ENCODE results near the gene TMEM221. TPM values are rescaled to one million over a fixed set of nuclear protein-coding genes. Genes with fewer than 3 reads are reported as not detected.
"Not testable (repeated sequence)": the region's sequence is repeated elsewhere in the genome, so short reads cannot be mapped to it uniquely, and the experiment has no call there.

The TMEM221 gene
- total RNA-seq, 6 experiments from 2014 or later: 0.12 to 0.19 (median 0.16) TPM; not detected in 3

DNA sequence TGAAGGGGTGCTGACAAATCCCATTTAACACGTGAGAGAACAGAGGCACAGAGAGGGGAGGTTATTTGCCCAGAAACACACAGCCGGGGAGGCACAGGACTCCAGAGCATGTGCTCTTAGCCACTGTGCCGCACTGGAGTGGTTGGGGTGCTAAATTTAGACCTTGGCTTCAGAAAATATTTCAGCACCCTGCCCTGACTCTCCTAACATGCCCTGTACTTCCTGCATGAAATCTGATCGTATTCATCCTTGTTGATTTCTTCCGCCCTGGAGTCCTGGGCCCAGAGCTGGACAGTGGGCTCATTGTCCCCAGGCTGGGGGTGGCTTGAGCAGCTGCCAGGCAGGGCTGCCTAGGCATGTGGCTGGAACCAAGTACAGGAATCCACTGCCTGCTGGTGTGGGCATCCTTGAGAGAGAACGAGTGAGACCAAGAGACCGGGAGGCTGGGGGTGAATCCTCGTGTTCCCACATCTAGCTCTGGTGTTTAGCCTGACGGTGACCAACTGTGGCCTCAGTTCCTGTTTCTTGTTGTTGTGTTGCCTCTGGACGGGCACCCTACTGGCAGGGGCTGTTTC, 27.2 kb upstream of the TMEM221 start:
- H3K27me3 ChIP-seq: no peaks in the 10 kb centered on the region
- TF ChIP-seq, protein P1, sequence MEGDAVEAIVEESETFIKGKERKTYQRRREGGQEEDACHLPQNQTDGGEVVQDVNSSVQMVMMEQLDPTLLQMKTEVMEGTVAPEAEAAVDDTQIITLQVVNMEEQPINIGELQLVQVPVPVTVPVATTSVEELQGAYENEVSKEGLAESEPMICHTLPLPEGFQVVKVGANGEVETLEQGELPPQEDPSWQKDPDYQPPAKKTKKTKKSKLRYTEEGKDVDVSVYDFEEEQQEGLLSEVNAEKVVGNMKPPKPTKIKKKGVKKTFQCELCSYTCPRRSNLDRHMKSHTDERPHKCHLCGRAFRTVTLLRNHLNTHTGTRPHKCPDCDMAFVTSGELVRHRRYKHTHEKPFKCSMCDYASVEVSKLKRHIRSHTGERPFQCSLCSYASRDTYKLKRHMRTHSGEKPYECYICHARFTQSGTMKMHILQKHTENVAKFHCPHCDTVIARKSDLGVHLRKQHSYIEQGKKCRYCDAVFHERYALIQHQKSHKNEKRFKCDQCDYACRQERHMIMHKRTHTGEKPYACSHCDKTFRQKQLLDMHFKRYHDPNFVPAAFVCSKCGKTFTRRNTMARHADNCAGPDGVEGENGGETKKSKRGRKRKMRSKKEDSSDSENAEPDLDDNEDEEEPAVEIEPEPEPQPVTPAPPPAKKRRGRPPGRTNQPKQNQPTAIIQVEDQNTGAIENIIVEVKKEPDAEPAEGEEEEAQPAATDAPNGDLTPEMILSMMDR (IDR thresholded peaks at IDR 0.05): no peak
- no peak for TF ChIP-seq POLR2A (IDR thresholded peaks at IDR 0.05)
- no peaks in the 10 kb centered on the region for H3K9me3 ChIP-seq
- no peak overlapping the region for H3K4me3 ChIP-seq
- DNase-seq (no peak), ATAC-seq (peak; percentile 27 to 52 (median 49))
- no peaks in the 10 kb centered on the region for H3K36me3 ChIP-seq
- intact Hi-C loops (cut with DNase I): no loop called here
- H3K4me1 ChIP-seq: no peaks in the 10 kb centered on the region
- H3K27ac ChIP-seq: peak overlapping the region in 1 of 3 donors; percentile 4
- WGBS (ENCODE audit: insufficient coverage, low coverage, low lambda C conversion rate, missing lambda C conversion rate): 62% methylated on average over 2 of the region's 10 CpGs

DNA sequence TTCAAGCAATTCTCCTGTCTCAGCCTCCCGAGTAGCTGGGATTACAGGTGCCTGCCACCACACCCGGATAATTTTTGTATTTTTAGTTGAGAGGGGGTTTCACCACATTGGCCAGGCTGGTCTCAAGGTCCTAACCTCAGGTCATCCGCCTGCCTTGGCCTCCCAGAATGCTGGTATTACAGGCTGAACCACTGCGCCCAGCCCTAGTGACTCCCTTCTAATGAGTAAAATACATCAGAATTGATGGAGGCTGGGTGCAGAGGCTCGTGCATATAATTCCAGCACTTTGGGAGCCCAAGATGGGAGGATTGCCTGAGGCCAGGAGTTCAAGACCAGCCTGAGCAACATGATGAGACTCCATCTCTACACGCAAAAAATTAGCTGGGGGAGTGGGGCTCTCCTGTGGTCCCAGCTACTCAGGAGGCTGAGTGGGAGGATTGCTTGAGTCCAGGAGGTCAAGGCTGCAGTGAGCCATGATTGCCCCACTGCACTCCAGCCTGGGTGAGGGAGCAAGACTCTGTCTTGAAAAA, 26.6 kb upstream of the TMEM221 start:
- DNase-seq; H3K9me3 ChIP-seq; H3K27me3 ChIP-seq; intact Hi-C loops (cut with DNase I); H3K4me1 ChIP-seq; ATAC-seq; H3K36me3 ChIP-seq; H3K4me3 ChIP-seq: not testable (repeated sequence)
- 88% methylated on average over 1 of the region's 6 CpGs for WGBS (ENCODE audit: insufficient coverage, low coverage, low lambda C conversion rate, missing lambda C conversion rate)
- peak overlapping the region in 1 of 3 donors; percentile 4 for H3K27ac ChIP-seq

DNA sequence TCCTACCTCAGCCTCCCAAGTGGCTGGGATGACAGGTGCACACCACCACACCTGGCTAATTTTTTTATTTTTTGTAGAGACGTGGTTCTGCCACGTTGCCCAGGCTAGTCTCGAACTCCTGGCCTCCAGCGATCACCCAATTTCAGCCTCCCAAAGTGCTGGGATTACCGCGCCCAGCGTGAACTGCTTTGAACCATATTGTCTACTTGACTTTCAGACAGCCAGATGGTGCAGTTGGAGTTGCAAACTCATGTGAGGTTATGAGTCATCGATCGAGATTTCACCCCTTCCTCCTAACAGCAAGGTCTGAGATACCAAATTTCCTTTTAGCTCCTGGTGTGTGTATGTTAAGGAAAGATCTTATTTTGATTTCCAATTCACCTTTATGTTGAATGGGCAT, 24.6 kb upstream of the TMEM221 start:
- TF ChIP-seq, protein P1 (IDR thresholded peaks at IDR 0.05): no peak
- no peak for TF ChIP-seq POLR2A (IDR thresholded peaks at IDR 0.05)
- no peaks in the 10 kb centered on the region for H3K36me3 ChIP-seq
- H3K9me3 ChIP-seq: no peaks in the 10 kb centered on the region
- no peak overlapping the region for H3K27ac ChIP-seq
- no peak overlapping the region for H3K4me3 ChIP-seq
- ATAC-seq (no peak), DNase-seq (no peak)
- intact Hi-C loops (cut with DNase I): no loop called here
- H3K4me1 ChIP-seq: no peaks in the 10 kb centered on the region
- 68% methylated on average over 7 of the region's 9 CpGs for WGBS (ENCODE audit: insufficient coverage, low coverage, low lambda C conversion rate, missing lambda C conversion rate)
- H3K27me3 ChIP-seq: no peaks in the 10 kb centered on the region

DNA sequence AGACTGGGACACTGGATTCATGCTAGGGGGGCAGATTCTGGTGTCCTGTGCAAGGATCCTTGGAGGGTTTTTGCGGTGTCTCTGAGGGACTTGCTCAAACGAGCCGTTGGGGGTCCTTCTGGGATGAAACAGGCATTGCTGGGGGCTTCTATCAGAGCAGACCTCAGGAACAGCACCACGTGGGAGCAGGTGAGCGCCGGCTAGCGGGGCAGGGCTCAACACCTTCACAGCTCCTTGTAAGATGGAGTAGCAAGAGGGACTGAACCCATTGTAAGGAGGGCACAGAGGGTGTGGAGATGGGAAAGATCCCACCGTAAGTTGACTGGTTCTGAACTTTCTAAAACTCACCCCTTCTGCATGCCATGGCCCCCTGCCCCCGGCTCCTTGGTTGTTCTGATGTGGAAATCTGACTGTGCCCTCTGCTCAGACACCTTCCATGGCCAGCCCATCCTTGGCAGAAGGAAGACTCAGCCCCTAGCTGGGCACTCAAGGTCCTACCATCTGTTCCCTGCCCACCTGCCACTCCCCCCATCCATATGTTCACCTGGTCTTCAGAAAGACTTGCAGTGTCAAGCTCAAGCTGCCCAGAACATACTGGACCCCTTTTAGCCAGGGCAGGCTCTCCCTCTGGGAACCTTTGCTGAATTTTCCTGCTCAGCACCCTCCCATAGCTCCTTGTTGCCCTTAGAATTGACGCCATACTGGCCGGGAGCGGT, 23.1 kb upstream of the TMEM221 start:
- intact Hi-C loops (cut with DNase I): no loop called here
- Histone ChIP-seq H3K9me3 (no peaks in the 10 kb centered on the region), H3K4me1 (no peaks in the 10 kb centered on the region), H3K27me3 (no peaks in the 10 kb centered on the region), H3K36me3 (no peaks in the 10 kb centered on the region), H3K27ac (no peak overlapping the region), H3K4me3 (no peak overlapping the region)
- ATAC-seq (no peak), DNase-seq (no peak)
- WGBS (ENCODE audit: insufficient coverage, low coverage, low lambda C conversion rate, missing lambda C conversion rate): 76% methylated on average over 6 of the region's 12 CpGs
- TF ChIP-seq, protein P1 (IDR thresholded peaks at IDR 0.05): no peak
- TF ChIP-seq POLR2A (IDR thresholded peaks at IDR 0.05): no peak

All from right lobe of liver (tissue), 6 donors.